K562 (cell line): Measurements from ENCODE around the gene TMEM174. TPM values are rescaled to one million over a fixed set of nuclear protein-coding genes. Genes with fewer than 3 reads are reported as not detected.

ENCODE experiments used
- ATAC-seq: fragments of 200-7000 bp; cut with Tn5 transposase; 3 replicates; pipeline ENCODE4 v1.9.1; 2020; ENCODE audit warnings: moderate library complexity
- BruUV-seq: library from RNA; stranded (reverse); fragments of 400-500 nt; replicated peaks from 2 replicates; lab custom pipeline; 2021; lab: Mats Ljungman, UMichigan
- CTCF ChIA-PET: fragments of 300-600 bp; formaldehyde crosslinking; extraction: SDS; loops from one replicate; lab custom pipeline; 2021; ENCODE audit warnings: low intra/inter-chr PET ratio; lab: Yijun Ruan, JAX
- POLR2A ChIA-PET: fragments of 300-600, 350-650 bp; sonication (Branson Sonifier 250); formaldehyde crosslinking; extraction: SDS; loops from one replicate; lab custom pipeline; 2021; ENCODE audit warnings: antibody characterized with exemption, inconsistent platforms; lab: Yijun Ruan, JAX
- DNase-seq, 4 experiments: peaks; one replicate each; pipeline versions ENCODE4 v3.0.0 to v3.0.0-alpha.2; 2011 to 2018; ENCODE audit warnings: low spot score in 3 of 4, mixed read lengths in 3 of 4; ENCODE audit errors: extremely low read depth in 1 of 4
- FAIRE-seq: peaks from 2 replicates; lab custom pipeline; 2011; peaks lifted over from hg19 to GRCh38; lab: Jason Lieb, UNC
- H2AFZ ChIP-seq: 2 replicates; pipeline ENCODE4 v1.6.0; 2011; ENCODE audit warnings: low read depth, low read length, control low read depth, inconsistent platforms
- H3K27ac ChIP-seq: fragments of 200-600 bp; 3 replicates; pipeline ENCODE4 v1.8.0; 2011; ENCODE audit warnings: low read depth, mild to moderate bottlenecking, control low read depth, inconsistent platforms, low read length, moderate library complexity, mixed read lengths; ENCODE audit errors: extremely low read depth
- H3K27me3 ChIP-seq, 2 experiments: fragments of 300-600 bp in 1 of 2; 2 replicates in 1 of 2; 3 replicates in 1 of 2; pipeline versions ENCODE4 v1.6.0 to v1.8.0; 2011; ENCODE audit warnings: inconsistent platforms in 2 of 2, low read length in 2 of 2, mild to moderate bottlenecking in 1 of 2, mixed read lengths in 1 of 2, moderate library complexity in 1 of 2; ENCODE audit not compliant: control insufficient read depth in 2 of 2, insufficient read depth in 2 of 2
- H3K36me3 ChIP-seq: fragments of 300-600 bp; 3 replicates; pipeline ENCODE4 v1.8.0; 2011; ENCODE audit warnings: mild to moderate bottlenecking, low read length, inconsistent platforms; ENCODE audit not compliant: control insufficient read depth, insufficient read depth
- H3K4me1 ChIP-seq, 2 experiments: fragments of 200-600 bp in 1 of 2; replicated peaks in 1 of 2; 2 replicates in 1 of 2; 3 replicates in 1 of 2; pipeline versions ENCODE4 v1.5.1 to v1.8.0; 2011; ENCODE audit warnings: inconsistent platforms in 2 of 2, low read length in 2 of 2, mild to moderate bottlenecking in 1 of 2, mixed read lengths in 1 of 2, moderate library complexity in 1 of 2; ENCODE audit not compliant: control insufficient read depth in 2 of 2, insufficient read depth in 2 of 2
- H3K4me2 ChIP-seq: 2 replicates; pipeline ENCODE4 v1.6.1; 2011; ENCODE audit warnings: low read length, control low read depth, inconsistent platforms, mixed read lengths; ENCODE audit not compliant: insufficient read depth
- H3K4me3 ChIP-seq: fragments of 200-600 bp; sonication (generic), shearing (Covaris generic); 2 replicates; pipeline ENCODE4 v1.5.1; 2016; ENCODE audit warnings: control low read depth, inconsistent platforms
- H3K79me2 ChIP-seq: fragments of 200-600 bp; 3 replicates; pipeline ENCODE4 v1.8.0; 2011; ENCODE audit warnings: low read length, inconsistent platforms; ENCODE audit not compliant: control insufficient read depth, insufficient read depth
- H3K9ac ChIP-seq, 2 experiments: 2 replicates each; pipeline versions ENCODE4 v1.6.0 to v1.6.1; 2011; ENCODE audit warnings: low read depth in 2 of 2, low read length in 2 of 2, control low read depth in 1 of 2, inconsistent platforms in 1 of 2, mild to moderate bottlenecking in 1 of 2, mixed read lengths in 1 of 2; ENCODE audit not compliant: insufficient read depth in 1 of 2
- H3K9me1 ChIP-seq: one replicate; pipeline ENCODE4 v1.6.0; 2011; ENCODE audit warnings: inconsistent platforms, mild to moderate bottlenecking, low read length, moderate library complexity; ENCODE audit not compliant: control insufficient read depth, insufficient read depth
- H3K9me3 ChIP-seq: replicated peaks from 2 replicates; pipeline ENCODE4 v1.5.1; 2011; ENCODE audit warnings: low read depth, low read length, inconsistent platforms; ENCODE audit not compliant: control insufficient read depth, insufficient read depth
- H4K20me1 ChIP-seq: replicated peaks from 2 replicates; pipeline ENCODE4 v1.6.1; 2011; ENCODE audit warnings: low read length, inconsistent platforms, mixed read lengths; ENCODE audit not compliant: control insufficient read depth, insufficient read depth
- CBFA2T2 ChIP-seq: fragments of 450-650 bp; conservative IDR thresholded peaks from 2 replicates; pipeline ENCODE4 v1.6.1; 2017; ENCODE audit warnings: mild to moderate bottlenecking
- DDX20 ChIP-seq: fragments of 450-650 bp; IDR thresholded peaks from 2 replicates; pipeline ENCODE4 v1.6.1; 2016; ENCODE audit warnings: missing genetic modification characterization, low read depth, mild to moderate bottlenecking, missing compliant biosample characterization, moderate library complexity
- E2F3 ChIP-seq: fragments of 250-450 bp; sonication (Bioruptor Pico); IDR thresholded peaks from 2 replicates; pipeline ENCODE4 v1.4.0; 2020; ENCODE audit warnings: mild to moderate bottlenecking
- FOXP1 ChIP-seq: sonication (generic); formaldehyde crosslinking; IDR thresholded peaks from 2 replicates; pipeline ENCODE4 v1.8.0; 2022; ENCODE audit warnings: mild to moderate bottlenecking, missing genetic modification reagents
- MEF2A ChIP-seq: IDR thresholded peaks from 2 replicates; pipeline ENCODE4 v1.6.1; 2011; ENCODE audit warnings: low read depth, mild to moderate bottlenecking, low read length, moderate library complexity; ENCODE audit not compliant: control insufficient read depth
- MEF2D ChIP-seq: conservative IDR thresholded peaks from 2 replicates; pipeline ENCODE4 v1.6.1; 2016; ENCODE audit warnings: low read depth, missing genetic modification characterization, missing compliant biosample characterization
- NR4A1 ChIP-seq, 2 experiments: fragments of 250-450 bp in 1 of 2; fragments of 450-650 bp in 1 of 2; sonication (Bioruptor Pico) in 1 of 2; IDR thresholded peaks; 2 replicates each; pipeline versions ENCODE4 v1.4.0 to v1.6.1; 2016 to 2020; ENCODE audit warnings: mild to moderate bottlenecking in 2 of 2, missing compliant biosample characterization in 1 of 2, missing genetic modification characterization in 1 of 2, moderate library complexity in 1 of 2
- RBM17 ChIP-seq: fragments of 200-400 bp; formaldehyde crosslinking; IDR thresholded peaks from 2 replicates; pipeline ENCODE4 v1.6.1; 2017; ENCODE audit warnings: low read depth, mild to moderate bottlenecking, low read length, borderline replicate concordance
- SIN3A ChIP-seq, 2 experiments: fragments of 150-350 bp in 1 of 2; IDR thresholded peaks; 2 replicates each; pipeline ENCODE4 v1.6.1; 2011 to 2016; ENCODE audit warnings: borderline replicate concordance in 2 of 2, low read depth in 2 of 2, low read length in 2 of 2, mild to moderate bottlenecking in 2 of 2, moderate library complexity in 2 of 2; ENCODE audit not compliant: control insufficient read depth in 1 of 2
- TAF9B ChIP-seq: fragments of 450-650 bp; IDR thresholded peaks from 2 replicates; pipeline ENCODE4 v1.6.1; 2018; ENCODE audit warnings: mild to moderate bottlenecking; ENCODE audit not compliant: partially characterized antibody
- TAL1 ChIP-seq: fragments of 450-650 bp; IDR thresholded peaks from 2 replicates; pipeline ENCODE4 v1.6.1; 2016; ENCODE audit warnings: mild to moderate bottlenecking
- ZKSCAN3 ChIP-seq: fragments of 250-450 bp; sonication (Bioruptor Pico); IDR thresholded peaks from 2 replicates; pipeline ENCODE4 v1.4.0; 2020
- ZNF224 ChIP-seq: sonication (generic); formaldehyde crosslinking; IDR thresholded peaks from 2 replicates; pipeline ENCODE4 v1.8.0; 2022; ENCODE audit warnings: mild to moderate bottlenecking, missing genetic modification reagents
- ZNF707 ChIP-seq: fragments of 250-450 bp; sonication (Bioruptor Pico); conservative IDR thresholded peaks from 2 replicates; pipeline ENCODE4 v1.8.0; 2022; ENCODE audit warnings: inconsistent platforms, mild to moderate bottlenecking, moderate library complexity
- WGBS: fragments of 100-300 bp; shearing (Covaris generic); methylation state at CpG from one replicate; pipeline ENCODE4 v1.1.6; 2016; ENCODE audit warnings: low coverage, mixed read lengths; ENCODE audit not compliant: insufficient coverage; ENCODE audit errors: missing lambda C conversion rate; 5-methylcytosine and 5-hydroxymethylcytosine counted together
- in situ Hi-C: fragments of 300-500 bp; cut with MboI; formaldehyde crosslinking; loops from 4 replicates; pipeline ENCODE4 v1.15.0; 2018; ENCODE audit warnings: inconsistent platforms, mixed read lengths
- intact Hi-C: fragments of 100-400 bp; cut with micrococcal nuclease; formaldehyde crosslinking; loops from 2 replicates; pipeline ENCODE4 v1.14.2; 2022
- polyA plus RNA-seq, 8 experiments: library from polyadenylated mRNA; depleted of rRNA in 4 of 8; stranded (reverse) in 5 of 8; unstranded in 3 of 8; fragments of >200 nt; fragmentation: Nextera tagmentation in 2 of 8; fragmentation: Illumina TruSeq in 1 of 8; extraction: Ambion mirVana in 2 of 8; extraction: Trizol in 1 of 8; gene quantifications; 2 replicates each; pipeline versions ENCODE4 v1.2.1 to v1.2.3, GENCODE V29; 2011 to 2014; ENCODE audit warnings: inconsistent platforms in 1 of 8, missing spikeins in 1 of 8
- total RNA-seq, 7 experiments: library from RNA; depleted of rRNA in 6 of 7; stranded (reverse); fragments of >200 nt in 6 of 7; fragmentation: Illumina TruSeq in 2 of 7; extraction: Trizol in 2 of 7; gene quantifications; 2 replicates each; pipeline versions ENCODE4 v1.2.1 to v1.2.3, GENCODE V29; 2011 to 2021; ENCODE audit warnings: low replicate concordance in 1 of 7
- TF ChIP-seq, protein P1 (sequence below): sonication (generic); formaldehyde crosslinking; IDR thresholded peaks from 2 replicates; pipeline ENCODE4 v1.8.0; 2022; ENCODE audit warnings: missing genetic modification reagents, mild to moderate bottlenecking, borderline replicate concordance

The TMEM174 gene
- total and polyA plus RNA-seq, 9 of the 15 experiments (the other 6 are each of a cell fraction or from before 2014, with no cell fraction given): not detected

DNA sequence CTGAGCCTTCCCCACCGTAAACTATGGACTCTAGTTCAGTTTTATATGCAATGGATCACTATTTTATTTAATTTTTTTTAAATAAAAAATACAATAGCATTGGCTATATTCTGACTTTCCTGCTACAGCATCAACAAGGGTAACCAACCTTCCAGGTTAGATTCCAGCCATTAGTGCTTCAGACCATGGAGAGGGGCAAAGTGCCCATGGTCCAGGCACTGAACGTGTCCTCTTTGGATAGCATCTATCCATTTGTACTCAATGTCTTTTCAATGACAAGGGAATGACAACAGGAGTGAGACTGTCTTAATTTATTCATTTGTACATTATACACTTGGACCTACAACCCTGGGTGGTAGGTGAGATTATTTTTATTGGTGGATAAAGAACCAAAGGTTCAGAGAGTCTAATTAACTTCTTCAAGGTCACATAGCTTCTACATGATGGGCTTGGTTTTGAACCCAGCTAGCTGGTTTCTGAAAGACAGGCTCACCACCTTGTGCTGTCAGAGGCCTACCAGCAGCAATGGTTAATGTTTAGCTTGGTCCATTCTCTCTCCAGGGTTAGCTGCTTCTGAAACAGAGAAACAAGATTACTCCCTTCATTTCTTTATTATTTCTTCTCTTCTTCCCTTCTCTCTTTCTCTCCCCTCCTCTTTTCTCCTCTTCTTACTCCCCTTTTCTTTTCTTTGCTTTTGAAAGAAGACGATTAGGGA, 41.1 kb upstream of the TMEM174 start:
- TF ChIP-seq ZKSCAN3 (CRISPR knock-in tag) (no peak), NR4A1 (CRISPR knock-in tag; IDR thresholded peaks at IDR 0.05) (no peak), NR4A1 (tag; IDR thresholded peaks at IDR 0.05) (no peak), SIN3A (IDR thresholded peaks at IDR 0.05; ENCODE audit: borderline replicate concordance in 2 of 2, control insufficient read depth in 1 of 2, low read depth in 2 of 2, low read length in 2 of 2) (no peak), E2F3 (CRISPR knock-in tag) (no peak), TAL1 (no peak), ZNF707 (CRISPR knock-in tag) (no peak), CBFA2T2 (no peak), RBM17 (no peak), DDX20 (tag) (no peak), ZNF224 (CRISPR knock-in tag) (no peak), FOXP1 (CRISPR knock-in tag) (no peak), MEF2A (no peak), MEF2D (tag) (no peak), TAF9B (no peak)
- TF ChIP-seq, protein P1, sequence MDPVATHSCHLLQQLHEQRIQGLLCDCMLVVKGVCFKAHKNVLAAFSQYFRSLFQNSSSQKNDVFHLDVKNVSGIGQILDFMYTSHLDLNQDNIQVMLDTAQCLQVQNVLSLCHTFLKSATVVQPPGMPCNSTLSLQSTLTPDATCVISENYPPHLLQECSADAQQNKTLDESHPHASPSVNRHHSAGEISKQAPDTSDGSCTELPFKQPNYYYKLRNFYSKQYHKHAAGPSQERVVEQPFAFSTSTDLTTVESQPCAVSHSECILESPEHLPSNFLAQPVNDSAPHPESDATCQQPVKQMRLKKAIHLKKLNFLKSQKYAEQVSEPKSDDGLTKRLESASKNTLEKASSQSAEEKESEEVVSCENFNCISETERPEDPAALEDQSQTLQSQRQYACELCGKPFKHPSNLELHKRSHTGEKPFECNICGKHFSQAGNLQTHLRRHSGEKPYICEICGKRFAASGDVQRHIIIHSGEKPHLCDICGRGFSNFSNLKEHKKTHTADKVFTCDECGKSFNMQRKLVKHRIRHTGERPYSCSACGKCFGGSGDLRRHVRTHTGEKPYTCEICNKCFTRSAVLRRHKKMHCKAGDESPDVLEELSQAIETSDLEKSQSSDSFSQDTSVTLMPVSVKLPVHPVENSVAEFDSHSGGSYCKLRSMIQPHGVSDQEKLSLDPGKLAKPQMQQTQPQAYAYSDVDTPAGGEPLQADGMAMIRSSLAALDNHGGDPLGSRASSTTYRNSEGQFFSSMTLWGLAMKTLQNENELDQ (CRISPR knock-in tag): no peak
- DNase-seq (no peak), FAIRE-seq (no peak), ATAC-seq (no peak)
- no TSS peak for BruUV-seq
- no peak overlapping the region for H3K4me3 ChIP-seq
- no peak overlapping the region for H2AFZ ChIP-seq
- in situ Hi-C loops: no loop called here
- peaks cover 0 to 3% of the 10 kb centered on the region in 2 experiments; a peak in 2 of 5 replicates for H3K4me1 ChIP-seq
- POLR2A ChIA-PET: interaction anchor here (1.0 kb wide), 1 partner anchor 34 kb away, joined by 3 read pairs; no protein-coding TSS in a partner anchor
- peaks cover 6 to 26% of the 10 kb centered on the region in 2 experiments for H3K27me3 ChIP-seq
- WGBS: 0% methylated on average over 3 of the region's 3 CpGs
- H3K4me2 ChIP-seq: no peak overlapping the region
- intact Hi-C loops: no loop called here
- H3K36me3 ChIP-seq: no peaks in the 10 kb centered on the region
- no peaks in the 10 kb centered on the region for H3K79me2 ChIP-seq
- H3K9me3 ChIP-seq: no peaks in the 10 kb centered on the region
- no peak overlapping the region for H3K9ac ChIP-seq
- no peak overlapping the region for H3K27ac ChIP-seq
- CTCF ChIA-PET: no interaction called here
- no peaks in the 10 kb centered on the region for H4K20me1 ChIP-seq
- H3K9me1 ChIP-seq: no peaks in the 10 kb centered on the region
